Caki2 (cell line): ENCODE measurements around the gene SPPL2B. TPM values are rescaled to one million over a fixed set of nuclear protein-coding genes. Genes with fewer than 3 reads are reported as not detected.

ENCODE experiments used
- DNase-seq: peaks from one replicate; pipeline ENCODE4 v3.0.0-alpha.2; 2015; ENCODE audit warnings: low read depth
- in situ Hi-C: cut with HindIII; loops from 2 replicates; pipeline ENCODE4 v1.10.0; 2016; ENCODE audit warnings: low sequenced_read_pairs, low pct_unique_long_range_greater_than_20kb, mixed read lengths
- total RNA-seq: library from RNA; depleted of rRNA; stranded (reverse); fragments of >200 nt; shearing (Covaris generic); gene quantifications from 2 replicates; pipeline ENCODE4 v1.2.3, GENCODE V29; 2014; ENCODE audit warnings: low replicate concordance

SPPL2B gene
- total RNA-seq, 1 experiment from 2014 or later, result 20.6 TPM

- in situ Hi-C loops, result no loop called here
- no peak for DNase-seq
Observed at GRCh38 chr19:2317756-2318155, 10.7 kb upstream of the SPPL2B start.

- DNase-seq, result no peak
- in situ Hi-C loops, result no loop called here
Observed at GRCh38 chr19:2318923-2319322, 9.6 kb upstream of the SPPL2B start.

- in situ Hi-C loops, result no loop called here
- no peak for DNase-seq
Observed at GRCh38 chr19:2319551-2319950, 8.9 kb upstream of the SPPL2B start.

GRCh38 chr19:2320049-2320448 lies 8.4 kb upstream of the SPPL2B start:
- DNase-seq, result no peak
- in situ Hi-C loops, result no loop called here

GRCh38 chr19:2320939-2321338 lies 7.5 kb upstream of the SPPL2B start:
- in situ Hi-C loops, result no loop called here
- DNase-seq, result no peak

GRCh38 chr19:2321565-2322283 lies 6.8 kb upstream of the SPPL2B start:
- in situ Hi-C loops, result no loop called here
- DNase-seq, result no peak

- in situ Hi-C loops, result no loop called here
- DNase-seq, result no peak
Observed at GRCh38 chr19:2323707-2324106, 4.8 kb upstream of the SPPL2B start.

GRCh38 chr19:2324220-2324948 lies 4.1 kb upstream of the SPPL2B start:
- in situ Hi-C loops, result no loop called here
- no peak for DNase-seq

- DNase-seq, result no peak
- in situ Hi-C loops, result no loop called here
Observed at GRCh38 chr19:2325281-2326046, 3.0 kb upstream of the SPPL2B start.

- in situ Hi-C loops, result no loop called here
- no peak for DNase-seq
Observed at GRCh38 chr19:2326699-2327360, 1.7 kb upstream of the SPPL2B start.

- DNase-seq, result peak; percentile 67
- in situ Hi-C loops, result no loop called here
Observed at GRCh38 chr19:2327773-2328400, 597 bp upstream of the SPPL2B start.

GRCh38 chr19:2329149-2329478 lies 630 bp downstream of the SPPL2B start:
- in situ Hi-C loops, result no loop called here
- no peak for DNase-seq

- DNase-seq, result no peak
- in situ Hi-C loops, result no loop called here
Observed at GRCh38 chr19:2329501-2329916, 1.0 kb downstream of the SPPL2B start.

GRCh38 chr19:2330255-2330631 lies 1.8 kb downstream of the SPPL2B start:
- DNase-seq, result no peak
- in situ Hi-C loops, result no loop called here

- in situ Hi-C loops, result no loop called here
- no peak for DNase-seq
Observed at GRCh38 chr19:2330632-2331284, 2.3 kb downstream of the SPPL2B start.

- DNase-seq, result no peak
- in situ Hi-C loops, result no loop called here
Observed at GRCh38 chr19:2331601-2332246, 3.2 kb downstream of the SPPL2B start.

GRCh38 chr19:2332341-2333026 lies 4.0 kb downstream of the SPPL2B start:
- in situ Hi-C loops, result no loop called here
- no peak for DNase-seq
